Stimulated activated CD8-positive, alpha-beta memory T cell treated with anti-CD3 and anti-CD28 coated beads, Interleukin-15, amount 100 ng/mL, for 1 hour (primary cell): ENCODE results near the gene CCDC85B.
A peak's percentile ranks its signal among the peaks of the same experiment; 100 is the strongest.
"Not testable (repeated sequence)": the region's sequence is repeated elsewhere in the genome, so short reads cannot be mapped to it uniquely, and the experiment has no call there.

Experiments
- DNase-seq: peaks from one replicate; pipeline ENCODE4 v3.0.0-alpha.2; 2020; ENCODE audit warnings: low read depth

Gene CCDC85B

DNA sequence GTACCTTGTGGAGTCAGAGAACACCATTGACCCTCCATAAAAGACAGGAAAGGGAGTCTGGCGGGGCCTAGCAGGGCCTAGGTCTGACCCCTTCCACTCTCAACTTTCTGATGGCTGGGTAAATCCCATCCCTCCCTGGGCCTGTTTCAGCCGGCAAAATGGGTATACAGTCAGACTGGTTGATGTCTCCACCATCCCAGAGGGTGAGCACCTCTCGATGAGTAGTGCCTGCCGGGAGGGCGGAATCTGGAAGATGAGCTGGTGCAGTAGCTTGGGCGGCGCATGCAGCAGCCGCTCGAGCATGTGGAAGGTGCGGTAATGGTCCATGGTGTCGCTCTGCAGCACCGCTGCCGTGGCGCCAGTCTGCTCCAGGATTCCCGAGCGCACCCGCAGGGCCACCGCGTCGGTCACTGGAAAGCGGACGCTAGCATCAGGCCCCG, 2.7 kb upstream of the CCDC85B start:
- no peak for DNase-seq

DNA sequence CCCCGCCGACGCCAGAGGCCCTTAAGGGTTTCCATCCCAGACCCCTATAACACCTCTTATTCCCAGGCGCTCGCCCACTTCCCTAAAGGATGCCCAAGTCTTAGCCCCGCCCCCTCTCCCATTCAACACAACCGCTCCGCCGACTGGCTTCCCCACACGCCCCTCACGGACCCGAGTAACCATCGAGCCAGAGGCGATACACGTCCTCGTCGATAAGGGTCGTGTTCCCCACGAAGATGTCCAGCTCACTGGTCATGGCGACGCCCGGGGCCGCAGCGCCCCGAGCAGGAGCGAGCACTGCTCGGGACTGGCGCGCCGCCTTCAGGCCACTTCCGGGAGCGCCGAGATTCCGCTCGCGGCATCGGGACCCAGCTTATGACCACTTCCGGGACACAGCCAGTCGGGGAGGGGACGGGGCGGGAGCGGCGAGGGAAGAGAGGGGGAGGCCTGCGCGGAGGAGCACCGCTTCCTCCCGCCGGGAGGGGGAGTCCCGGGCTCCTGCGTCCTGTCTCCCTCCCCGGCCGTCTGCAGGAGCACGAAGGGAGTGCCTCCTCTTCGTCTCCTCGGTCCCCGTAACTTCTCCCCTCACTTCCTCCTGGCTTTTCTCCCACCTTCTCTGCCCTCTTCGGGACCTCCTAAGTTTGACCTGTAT, 2.2 kb upstream of the CCDC85B start, which contains the start of gene FIBP:
TSS of gene FIBP (minus strand) at position 309 of the 652 bp plus-strand sequence. CDS start at position 256, 53 bp downstream.
- peak; percentile 86 for DNase-seq

DNA sequence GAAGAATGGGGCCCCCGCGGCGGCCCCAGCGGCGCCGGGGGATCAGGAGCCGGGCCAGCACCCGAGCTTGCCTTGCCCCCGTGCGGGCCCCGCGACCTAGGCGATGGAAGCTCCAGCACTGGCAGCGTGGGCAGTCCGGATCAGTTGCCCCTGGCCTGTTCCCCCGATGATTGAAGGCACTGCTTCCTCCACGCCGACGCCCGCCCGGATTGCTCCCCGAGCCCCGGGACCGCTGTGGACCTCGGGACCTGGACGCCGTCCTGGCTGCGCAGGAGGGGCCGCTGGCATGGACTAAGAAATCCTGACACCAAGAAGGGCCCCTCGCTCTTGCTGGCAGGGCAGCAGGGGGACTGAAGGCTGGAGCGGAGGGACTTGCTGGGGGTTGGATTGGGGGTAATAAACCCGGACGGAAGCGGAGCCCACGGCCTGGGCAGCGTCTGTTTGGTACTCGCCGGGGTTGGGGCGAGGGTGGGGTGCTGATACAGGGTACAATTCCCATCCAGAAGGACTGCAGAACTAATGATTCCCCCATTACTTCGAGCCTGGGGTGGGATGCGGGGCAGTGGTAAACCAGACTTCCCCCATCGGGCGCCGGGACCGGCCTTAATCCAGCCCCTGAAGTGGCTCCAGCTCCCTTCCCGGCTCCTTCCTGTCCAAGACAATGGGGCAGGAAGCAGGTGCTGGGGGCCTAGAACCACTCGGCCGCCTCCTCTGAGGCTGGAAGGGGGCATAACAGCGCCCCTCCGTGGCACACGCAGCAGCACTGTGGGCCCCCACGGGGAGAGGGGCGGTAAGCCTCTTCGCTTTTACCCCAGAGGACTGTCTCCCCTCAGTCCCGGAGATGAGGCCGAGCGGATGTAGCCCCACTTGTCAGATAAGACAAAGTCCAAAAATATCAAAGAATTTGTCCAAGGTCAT, 1.0 kb downstream of the CCDC85B start:
- no peak for DNase-seq

GRCh38 chr11:65892137-65892540, 1.7 kb downstream of the CCDC85B start:
- DNase-seq, result not testable (repeated sequence)

- no peak for DNase-seq
Observed at GRCh38 chr11:65892661-65893317, 2.3 kb downstream of the CCDC85B start.

DNA sequence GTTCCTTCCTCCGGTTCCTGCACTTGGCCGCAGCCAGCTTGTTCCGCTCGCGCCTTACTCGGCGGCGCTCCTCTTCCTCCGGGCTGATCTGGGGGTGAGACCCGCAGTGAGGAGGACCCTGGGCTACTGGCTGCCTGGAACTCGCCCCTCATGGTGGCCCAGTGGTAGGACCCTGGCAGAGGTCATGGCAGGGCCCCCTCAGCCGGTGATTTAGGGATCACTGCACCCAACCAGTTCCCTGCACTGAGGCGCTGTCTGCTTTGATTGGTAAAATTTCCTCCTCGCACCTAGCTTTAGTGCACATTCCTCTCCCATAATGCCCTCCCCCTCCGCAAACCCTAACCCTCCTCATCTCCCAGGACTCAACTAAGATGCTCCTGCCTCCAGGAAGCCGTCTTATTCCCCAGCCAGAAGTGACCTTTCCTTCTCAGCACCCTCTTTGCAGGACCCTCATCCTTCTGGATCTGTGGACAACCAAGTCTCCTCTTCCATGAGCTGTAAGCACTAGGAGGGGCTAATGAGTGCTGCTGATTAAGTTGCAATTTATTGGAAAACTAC, 3.6 kb downstream of the CCDC85B start:
- no peak for DNase-seq

DNA sequence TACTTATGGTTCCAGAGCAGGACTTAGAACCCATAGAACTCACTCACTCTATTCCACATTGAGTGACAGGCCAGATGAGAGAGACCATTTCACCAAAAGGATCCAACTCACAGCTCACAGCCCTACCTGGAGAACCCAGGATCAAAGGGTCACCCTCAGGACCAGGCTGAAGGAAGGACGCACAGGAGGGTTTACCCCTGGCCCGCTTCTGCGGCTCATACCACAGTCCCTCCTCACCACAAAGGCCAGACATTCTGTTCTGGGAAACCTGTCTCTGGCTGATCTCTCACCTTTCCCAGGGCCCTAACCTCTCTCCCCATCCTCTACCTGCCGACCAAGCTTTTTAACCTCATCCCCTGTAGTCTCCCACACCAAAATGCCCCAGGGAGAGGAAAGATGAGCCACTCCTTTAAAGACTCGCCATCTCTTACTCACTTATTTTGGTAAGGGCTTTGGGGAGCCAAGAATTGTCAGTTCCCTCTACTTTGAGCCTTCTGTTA, 5.1 kb downstream of the CCDC85B start:
- DNase-seq, result no peak

- no peak for DNase-seq
Observed at GRCh38 chr11:65896034-65896999, 5.8 kb downstream of the CCDC85B start.

DNA sequence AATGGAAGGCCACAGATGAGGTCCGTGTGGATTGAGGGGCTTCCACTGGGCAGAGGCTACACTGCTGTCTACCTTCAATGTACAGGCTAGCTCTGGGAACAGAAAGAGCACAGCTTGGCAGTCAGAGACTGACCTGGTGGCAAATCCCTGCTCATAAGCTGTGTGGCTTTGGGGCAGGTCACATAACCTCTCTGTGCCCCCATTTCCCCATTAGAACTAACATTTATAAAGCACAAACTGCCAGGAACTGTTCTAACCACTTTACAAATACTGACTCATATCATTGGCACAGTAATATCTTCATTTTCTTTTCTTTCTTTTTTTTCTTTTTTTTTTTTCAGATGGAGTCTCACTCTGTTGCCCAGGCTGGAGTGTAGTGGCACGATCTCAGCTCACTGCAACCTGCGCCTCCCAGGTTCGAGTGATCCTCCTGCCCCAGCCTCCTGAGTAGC, 6.6 kb downstream of the CCDC85B start:
- DNase-seq, result no peak

DNA sequence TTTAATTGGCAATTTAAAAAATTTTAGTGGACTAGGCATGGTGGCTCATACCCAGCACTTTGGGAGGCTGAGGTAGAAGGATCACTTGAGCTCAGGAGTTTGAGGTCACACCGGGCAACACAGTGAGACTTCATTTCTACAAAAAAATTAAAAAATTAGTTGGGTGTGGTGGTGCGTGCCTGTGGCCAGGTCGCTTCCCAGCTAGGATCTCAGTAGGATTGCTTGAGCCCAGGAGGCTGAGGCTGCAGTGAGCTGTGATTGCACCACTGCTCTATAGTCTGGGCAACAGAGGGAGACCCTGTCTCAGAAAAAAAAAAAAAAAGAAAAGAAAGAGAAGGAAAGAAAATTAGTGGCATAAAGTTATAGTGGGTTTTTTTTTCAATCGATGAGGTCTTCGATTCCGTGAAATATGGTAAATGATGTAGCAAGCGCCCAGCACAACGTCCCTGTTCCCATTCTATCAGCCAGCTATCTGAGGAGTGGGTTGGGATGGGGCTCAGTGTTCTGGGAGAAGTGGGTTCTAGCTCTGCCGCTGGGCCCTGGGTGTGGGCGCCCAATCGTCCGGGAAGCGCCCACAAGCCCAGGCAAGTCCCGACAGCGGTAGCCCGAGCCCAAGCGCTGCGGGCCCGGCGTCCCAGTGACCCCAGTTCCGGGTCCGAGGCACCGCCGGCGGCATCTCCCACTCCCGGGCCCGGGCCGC, 8.3 kb downstream of the CCDC85B start:
- DNase-seq, result no peak

DNA sequence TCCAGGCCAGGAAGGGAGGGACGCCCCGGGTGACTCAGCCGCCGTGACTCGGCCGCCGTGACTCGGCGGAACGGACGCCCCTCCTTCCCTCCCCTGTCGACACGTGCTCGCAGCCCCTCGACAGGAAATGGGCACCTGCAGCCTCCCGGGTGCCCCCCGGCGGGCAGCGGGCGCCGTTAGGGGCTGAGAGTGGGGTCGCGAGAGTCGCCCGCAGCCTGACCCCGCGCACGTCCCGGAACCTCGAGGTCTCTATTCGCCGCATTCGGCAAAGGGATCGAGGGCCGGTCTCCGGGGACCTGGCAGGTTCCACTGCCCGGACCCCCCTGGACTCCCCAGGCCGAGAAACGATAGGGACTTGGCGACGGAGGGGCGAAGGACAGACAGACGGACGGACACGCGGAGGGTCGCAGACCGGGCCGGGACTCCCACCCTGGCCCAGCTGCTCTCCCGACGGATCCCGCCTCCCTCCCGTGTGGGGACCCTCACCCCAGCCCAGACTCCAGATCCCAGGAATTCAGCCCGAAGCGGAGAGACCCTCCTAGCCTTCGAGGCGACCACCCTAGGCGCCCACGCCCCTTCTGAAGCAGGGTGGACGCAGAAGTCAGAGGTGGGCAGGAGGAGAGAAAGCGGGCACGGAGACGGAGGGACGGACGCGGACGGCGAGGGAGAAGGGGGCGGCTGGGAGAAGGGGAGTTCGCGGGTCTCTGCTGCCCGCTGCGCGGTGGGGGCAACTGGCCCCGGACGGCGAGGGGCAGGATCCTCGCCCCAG, 9.1 kb downstream of the CCDC85B start:
- DNase-seq, result no peak

DNA sequence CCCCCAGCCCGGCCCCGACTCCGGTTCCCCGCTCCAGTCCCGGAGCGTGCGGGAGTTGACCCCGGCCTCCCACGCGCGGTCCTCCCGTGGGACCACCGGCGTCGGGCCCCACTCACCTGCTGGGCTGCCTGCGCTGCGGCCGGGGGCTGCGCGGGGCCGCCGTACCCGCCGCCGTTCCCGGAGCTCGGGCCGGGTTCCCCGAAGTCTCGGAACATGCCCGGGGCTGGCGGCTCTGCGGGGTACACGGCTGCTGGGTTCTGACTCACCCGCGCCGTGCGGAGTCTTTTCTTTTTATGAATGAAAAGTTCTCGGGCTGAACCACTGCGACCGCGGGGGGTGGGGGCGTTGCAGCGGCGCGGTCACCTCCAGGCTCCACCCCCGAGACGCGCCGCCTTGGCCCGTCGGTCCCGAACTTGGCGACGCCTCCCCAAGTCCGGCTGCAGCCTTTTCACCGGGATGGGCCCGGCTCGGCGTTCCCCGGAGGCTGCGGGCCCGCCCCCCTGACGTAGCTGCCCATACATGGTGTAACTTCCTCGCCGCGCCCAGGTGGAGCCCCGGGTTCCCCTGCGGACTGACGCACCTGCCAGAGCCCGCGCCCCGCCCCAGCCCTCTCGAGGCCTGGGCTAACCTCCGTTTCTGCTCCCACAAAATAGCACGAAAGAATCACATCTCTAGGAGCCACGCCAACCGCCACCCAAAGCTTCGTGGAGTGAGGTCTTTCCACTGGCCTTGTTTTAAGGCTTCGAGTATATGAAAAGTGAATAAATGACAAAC, 9.8 kb downstream of the CCDC85B start, which contains the start of gene FOSL1:
TSS of gene FOSL1 (minus strand) at position 264 of the 774 bp plus-strand sequence. CDS start at position 215, 49 bp downstream.
- DNase-seq, result peak; percentile 78

GRCh38 chr11:65900899-65901180, 10.4 kb downstream of the CCDC85B start:
- no peak for DNase-seq

DNA sequence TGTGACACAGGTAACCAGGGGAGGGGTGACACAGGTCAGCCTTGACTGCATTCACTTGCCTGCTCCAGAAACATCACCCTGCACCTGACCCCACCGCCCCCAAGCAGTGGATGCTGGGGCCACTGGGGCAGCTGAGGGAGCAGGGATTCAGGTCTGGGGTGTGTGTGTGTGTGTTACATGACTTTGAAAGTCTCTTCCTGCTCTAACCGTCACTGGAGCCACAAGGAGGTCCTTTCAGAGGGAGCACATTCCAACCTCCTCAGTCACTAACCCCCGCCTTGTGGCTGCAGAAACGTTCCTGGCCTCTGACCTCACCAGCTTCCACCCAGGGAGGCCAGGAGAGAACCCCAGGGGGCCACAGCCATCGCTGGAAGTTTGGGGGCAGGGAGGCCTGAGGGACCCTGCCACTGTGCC, 12.6 kb downstream of the CCDC85B start:
- DNase-seq, result no peak

- DNase-seq, result no peak
Observed at GRCh38 chr11:65903715-65904114, 13.2 kb downstream of the CCDC85B start.

DNA sequence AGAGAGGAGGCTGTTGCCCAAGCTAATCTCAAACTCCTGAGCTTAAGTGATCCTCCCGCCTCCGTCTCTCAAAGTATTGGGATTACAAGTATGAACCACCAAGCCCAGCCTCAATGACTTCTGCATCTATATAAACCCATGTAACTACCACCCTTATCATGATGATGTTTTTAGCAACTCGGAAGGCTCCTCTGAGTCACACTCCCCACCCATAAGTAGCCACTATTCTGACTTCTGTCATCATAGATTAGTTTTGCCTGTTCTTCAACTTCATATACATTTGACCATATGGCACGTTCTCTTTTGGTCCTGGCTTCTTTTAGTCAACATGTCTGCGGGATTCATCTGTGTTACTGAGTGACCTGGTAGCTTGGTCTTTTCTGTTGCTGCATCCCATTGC, 16.1 kb downstream of the CCDC85B start:
- DNase-seq, result no peak

DNA sequence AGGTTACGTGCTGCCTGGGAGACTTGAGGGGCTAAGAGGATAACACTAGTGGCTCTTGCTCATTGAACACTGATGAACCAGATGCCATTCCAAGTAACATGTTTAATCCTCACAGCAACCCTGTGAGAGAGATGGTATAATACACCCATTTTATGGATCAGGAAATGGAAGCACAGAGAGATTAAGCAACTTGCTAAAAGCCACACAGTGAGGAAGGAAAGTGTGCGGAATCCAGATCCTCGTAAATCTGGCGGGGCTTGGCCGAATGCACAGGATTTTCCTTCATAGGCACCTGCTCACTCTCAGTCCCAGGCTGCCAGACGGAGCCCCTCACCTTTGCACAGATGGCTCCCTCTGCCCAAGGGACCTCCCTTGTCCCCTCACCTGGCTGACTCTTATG, 17.4 kb downstream of the CCDC85B start:
- no peak for DNase-seq

- DNase-seq, result no peak
Observed at GRCh38 chr11:65911682-65912568, 21.5 kb downstream of the CCDC85B start.
